Measurements from ENCODE around the gene ISOC2.

- TF ChIP-seq, protein P1, sequence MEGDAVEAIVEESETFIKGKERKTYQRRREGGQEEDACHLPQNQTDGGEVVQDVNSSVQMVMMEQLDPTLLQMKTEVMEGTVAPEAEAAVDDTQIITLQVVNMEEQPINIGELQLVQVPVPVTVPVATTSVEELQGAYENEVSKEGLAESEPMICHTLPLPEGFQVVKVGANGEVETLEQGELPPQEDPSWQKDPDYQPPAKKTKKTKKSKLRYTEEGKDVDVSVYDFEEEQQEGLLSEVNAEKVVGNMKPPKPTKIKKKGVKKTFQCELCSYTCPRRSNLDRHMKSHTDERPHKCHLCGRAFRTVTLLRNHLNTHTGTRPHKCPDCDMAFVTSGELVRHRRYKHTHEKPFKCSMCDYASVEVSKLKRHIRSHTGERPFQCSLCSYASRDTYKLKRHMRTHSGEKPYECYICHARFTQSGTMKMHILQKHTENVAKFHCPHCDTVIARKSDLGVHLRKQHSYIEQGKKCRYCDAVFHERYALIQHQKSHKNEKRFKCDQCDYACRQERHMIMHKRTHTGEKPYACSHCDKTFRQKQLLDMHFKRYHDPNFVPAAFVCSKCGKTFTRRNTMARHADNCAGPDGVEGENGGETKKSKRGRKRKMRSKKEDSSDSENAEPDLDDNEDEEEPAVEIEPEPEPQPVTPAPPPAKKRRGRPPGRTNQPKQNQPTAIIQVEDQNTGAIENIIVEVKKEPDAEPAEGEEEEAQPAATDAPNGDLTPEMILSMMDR (IDR thresholded peaks at IDR 0.05) = no peak
- TF ChIP-seq POLR2A (IDR thresholded peaks at IDR 0.05) = no peak
Measured at GRCh38 chr19:55481794-55482155, 20.3 kb upstream of the ISOC2 start.

Measured in transverse colon (tissue), 3 donors.